SK-N-SH treated with all-trans-retinoic acid at 6 μM for 48 hours (cell line): Measurements from ENCODE around the gene FHIT.

Experiments used
- PPARA ChIP-seq: fragments of 250-450 bp; sonication (Bioruptor Pico); IDR thresholded peaks from 2 replicates; pipeline ENCODE4 v1.5.0; 2020; ENCODE audit warnings: mild to moderate bottlenecking, borderline replicate concordance
- ZFP3 ChIP-seq: fragments of 250-450 bp; sonication (Bioruptor Pico); IDR thresholded peaks from 2 replicates; pipeline ENCODE4 v1.5.0; 2020; ENCODE audit warnings: mild to moderate bottlenecking, moderate library complexity
- ZFP30 ChIP-seq: fragments of 450-650 bp; formaldehyde crosslinking; IDR thresholded peaks from 2 replicates; pipeline ENCODE4 v1.5.0; 2022; ENCODE audit warnings: mild to moderate bottlenecking, moderate library complexity
- ZNF565 ChIP-seq: fragments of 450-650 bp; formaldehyde crosslinking; conservative IDR thresholded peaks from 2 replicates; pipeline ENCODE4 v1.5.0; 2020; ENCODE audit warnings: low read depth, mild to moderate bottlenecking, moderate library complexity
- ZNF8 ChIP-seq: fragments of 450-650 bp; formaldehyde crosslinking; IDR thresholded peaks from 2 replicates; pipeline ENCODE4 v1.5.0; 2020; ENCODE audit warnings: mild to moderate bottlenecking, moderate library complexity
- TF ChIP-seq, protein P1 (sequence below): fragments of 250-450 bp; sonication (Bioruptor Pico); IDR thresholded peaks from 2 replicates; pipeline ENCODE4 v1.8.0; 2020; ENCODE audit warnings: mild to moderate bottlenecking, moderate library complexity, borderline replicate concordance

DNA sequence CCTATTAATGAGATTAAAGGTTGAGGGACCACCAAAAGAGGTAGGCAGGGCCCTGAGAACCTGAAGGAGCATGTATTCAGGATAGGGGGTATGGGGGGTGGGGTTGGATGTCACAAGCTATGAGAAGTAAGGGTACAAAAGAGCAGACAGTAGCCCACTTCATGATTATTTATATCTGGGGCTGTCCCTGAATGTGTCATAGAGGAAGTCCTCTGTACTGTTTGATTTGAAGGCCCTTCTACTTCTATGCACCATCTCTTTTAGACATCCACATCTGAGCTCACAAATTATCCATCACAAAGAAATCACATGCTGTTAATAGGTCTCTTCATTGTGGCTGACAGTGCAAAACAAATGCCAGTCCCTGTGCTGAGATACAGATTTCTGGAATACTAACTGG lies 68.6 kb downstream of the FHIT start:
- TF ChIP-seq ZFP3 (CRISPR knock-in tag) (no peak), PPARA (CRISPR knock-in tag) (no peak), ZFP30 (no peak), ZNF565 (CRISPR knock-in tag) (no peak), ZNF8 (CRISPR knock-in tag) (no peak)
- TF ChIP-seq, protein P1, sequence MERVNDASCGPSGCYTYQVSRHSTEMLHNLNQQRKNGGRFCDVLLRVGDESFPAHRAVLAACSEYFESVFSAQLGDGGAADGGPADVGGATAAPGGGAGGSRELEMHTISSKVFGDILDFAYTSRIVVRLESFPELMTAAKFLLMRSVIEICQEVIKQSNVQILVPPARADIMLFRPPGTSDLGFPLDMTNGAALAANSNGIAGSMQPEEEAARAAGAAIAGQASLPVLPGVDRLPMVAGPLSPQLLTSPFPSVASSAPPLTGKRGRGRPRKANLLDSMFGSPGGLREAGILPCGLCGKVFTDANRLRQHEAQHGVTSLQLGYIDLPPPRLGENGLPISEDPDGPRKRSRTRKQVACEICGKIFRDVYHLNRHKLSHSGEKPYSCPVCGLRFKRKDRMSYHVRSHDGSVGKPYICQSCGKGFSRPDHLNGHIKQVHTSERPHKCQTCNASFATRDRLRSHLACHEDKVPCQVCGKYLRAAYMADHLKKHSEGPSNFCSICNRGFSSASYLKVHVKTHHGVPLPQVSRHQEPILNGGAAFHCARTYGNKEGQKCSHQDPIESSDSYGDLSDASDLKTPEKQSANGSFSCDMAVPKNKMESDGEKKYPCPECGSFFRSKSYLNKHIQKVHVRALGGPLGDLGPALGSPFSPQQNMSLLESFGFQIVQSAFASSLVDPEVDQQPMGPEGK: no peak
